ENCODE measurements around the gene PGBD5.

The PGBD5 gene

GRCh38 chr1:230394134-230394533 lies 32.0 kb downstream of the PGBD5 start:
- DNase-seq, result no peak

GRCh38 chr1:230393722-230394121 lies 32.4 kb downstream of the PGBD5 start:
- no peak for DNase-seq

- DNase-seq, result no peak
Measured at GRCh38 chr1:230392920-230393521, 33.1 kb downstream of the PGBD5 start.

GRCh38 chr1:230392536-230392909 lies 33.6 kb downstream of the PGBD5 start:
- no peak for DNase-seq

GRCh38 chr1:230391776-230392535 lies 34.2 kb downstream of the PGBD5 start:
- DNase-seq, result no peak

GRCh38 chr1:230390371-230390770 lies 35.8 kb downstream of the PGBD5 start:
- DNase-seq, result no peak

GRCh38 chr1:230387876-230388275 lies 38.3 kb downstream of the PGBD5 start:
- DNase-seq, result no peak

GRCh38 chr1:230387296-230387695 lies 38.8 kb downstream of the PGBD5 start:
- no peak for DNase-seq

GRCh38 chr1:230386637-230387262 lies 39.4 kb downstream of the PGBD5 start:
- no peak for DNase-seq

GRCh38 chr1:230385930-230386329 lies 40.2 kb downstream of the PGBD5 start:
- no peak for DNase-seq

- no peak for DNase-seq
Measured at GRCh38 chr1:230385158-230385450, 41.0 kb downstream of the PGBD5 start.

- DNase-seq, result no peak
Measured at GRCh38 chr1:230384380-230385157, 41.6 kb downstream of the PGBD5 start.

- DNase-seq, result no peak
Measured at GRCh38 chr1:230383425-230383824, 42.7 kb downstream of the PGBD5 start.

GRCh38 chr1:230382001-230382491 lies 44.1 kb downstream of the PGBD5 start:
- no peak for DNase-seq

- no peak for DNase-seq
Measured at GRCh38 chr1:230381585-230381984, 44.5 kb downstream of the PGBD5 start.

GRCh38 chr1:230381049-230381467 lies 45.1 kb downstream of the PGBD5 start:
- no peak for DNase-seq

- no peak for DNase-seq
Measured at GRCh38 chr1:230379928-230380327, 46.2 kb downstream of the PGBD5 start.

- DNase-seq, result no peak
Measured at GRCh38 chr1:230379462-230379861, 46.7 kb downstream of the PGBD5 start.

- no peak for DNase-seq
Measured at GRCh38 chr1:230377851-230378250, 48.3 kb downstream of the PGBD5 start.

GRCh38 chr1:230377324-230377723 lies 48.8 kb downstream of the PGBD5 start:
- DNase-seq, result no peak

- no peak for DNase-seq
Measured at GRCh38 chr1:230376296-230376695, 49.8 kb downstream of the PGBD5 start.

GRCh38 chr1:230375780-230376179 lies 50.4 kb downstream of the PGBD5 start:
- no peak for DNase-seq

- no peak for DNase-seq
Measured at GRCh38 chr1:230375147-230375546, 51.0 kb downstream of the PGBD5 start.
